ENCODE results near the gene ISYNA1.

DNA sequence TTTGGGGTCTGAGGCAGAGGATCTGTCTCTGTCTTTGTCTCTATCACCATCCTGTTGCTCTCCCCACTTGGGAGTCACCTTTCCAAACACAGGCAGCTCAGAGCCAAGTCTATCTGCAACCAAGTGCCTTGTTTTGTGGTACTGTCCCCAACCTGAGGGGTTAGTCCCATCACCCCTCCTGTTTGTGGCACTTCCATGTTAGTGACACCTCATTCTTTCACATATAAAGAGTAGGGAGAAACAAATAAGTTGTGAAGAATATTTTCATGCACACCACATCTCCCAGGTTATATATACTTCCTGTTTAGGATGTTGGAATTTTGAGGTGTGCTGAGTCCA, 48.2 kb downstream of the ISYNA1 start:
- TF ChIP-seq GABPA (IDR thresholded peaks at IDR 0.05 in 1 of 2, conservative IDR thresholded peaks at IDR 0.05 in 1 of 2) = no peak
- TF ChIP-seq, protein P1, sequence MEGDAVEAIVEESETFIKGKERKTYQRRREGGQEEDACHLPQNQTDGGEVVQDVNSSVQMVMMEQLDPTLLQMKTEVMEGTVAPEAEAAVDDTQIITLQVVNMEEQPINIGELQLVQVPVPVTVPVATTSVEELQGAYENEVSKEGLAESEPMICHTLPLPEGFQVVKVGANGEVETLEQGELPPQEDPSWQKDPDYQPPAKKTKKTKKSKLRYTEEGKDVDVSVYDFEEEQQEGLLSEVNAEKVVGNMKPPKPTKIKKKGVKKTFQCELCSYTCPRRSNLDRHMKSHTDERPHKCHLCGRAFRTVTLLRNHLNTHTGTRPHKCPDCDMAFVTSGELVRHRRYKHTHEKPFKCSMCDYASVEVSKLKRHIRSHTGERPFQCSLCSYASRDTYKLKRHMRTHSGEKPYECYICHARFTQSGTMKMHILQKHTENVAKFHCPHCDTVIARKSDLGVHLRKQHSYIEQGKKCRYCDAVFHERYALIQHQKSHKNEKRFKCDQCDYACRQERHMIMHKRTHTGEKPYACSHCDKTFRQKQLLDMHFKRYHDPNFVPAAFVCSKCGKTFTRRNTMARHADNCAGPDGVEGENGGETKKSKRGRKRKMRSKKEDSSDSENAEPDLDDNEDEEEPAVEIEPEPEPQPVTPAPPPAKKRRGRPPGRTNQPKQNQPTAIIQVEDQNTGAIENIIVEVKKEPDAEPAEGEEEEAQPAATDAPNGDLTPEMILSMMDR (IDR thresholded peaks at IDR 0.05; ENCODE audit: low read depth, low read length, missing input control) = no peak
- TF ChIP-seq EGR1 (IDR thresholded peaks at IDR 0.05; ENCODE audit: low read depth in 2 of 2) = no peak
- TF ChIP-seq RAD21 (IDR thresholded peaks at IDR 0.05) = no peak
- TF ChIP-seq SP1 (IDR thresholded peaks at IDR 0.05) = no peak
- TF ChIP-seq REST (IDR thresholded peaks at IDR 0.05) = no peak
- no peak for TF ChIP-seq ATF3 (IDR thresholded peaks at IDR 0.05)
- no peak for TF ChIP-seq HNF4G (IDR thresholded peaks at IDR 0.05)
- no peak for TF ChIP-seq JUND (IDR thresholded peaks at IDR 0.05)
- no peak for TF ChIP-seq YY1 (IDR thresholded peaks at IDR 0.05)
- no peak for TF ChIP-seq HNF4A (conservative IDR thresholded peaks at IDR 0.05)
- no peak for TF ChIP-seq TAF1 (conservative IDR thresholded peaks at IDR 0.05)
- no peak for TF ChIP-seq NR2F2 (IDR thresholded peaks at IDR 0.05)
- TF ChIP-seq, protein P2, sequence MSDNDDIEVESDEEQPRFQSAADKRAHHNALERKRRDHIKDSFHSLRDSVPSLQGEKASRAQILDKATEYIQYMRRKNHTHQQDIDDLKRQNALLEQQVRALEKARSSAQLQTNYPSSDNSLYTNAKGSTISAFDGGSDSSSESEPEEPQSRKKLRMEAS (IDR thresholded peaks at IDR 0.05) = no peak

All from liver (tissue), 3 donors.